Right atrium auricular region (tissue), 2 donors: Measurements from ENCODE around the gene CRTAC1. TPM values are rescaled to one million over a fixed set of nuclear protein-coding genes. Genes with fewer than 3 reads are reported as not detected.

Experiments
- DNase-seq: peaks from one replicate; pipeline ENCODE4 v3.0.0-alpha.2; 2019; ENCODE audit warnings: low spot score
- H3K27ac ChIP-seq, 2 donors: fragments of 200-600 bp; sonication (generic); 1 replicate in 1 of 2; 2 replicates in 1 of 2; pipeline ENCODE4 v1.5.1; 2016 to 2019
- H3K27me3 ChIP-seq, 2 donors: fragments of 200-600 bp; sonication (generic); one replicate each; pipeline versions ENCODE4 v1.5.1 to v1.6.0; 2017 to 2019
- H3K36me3 ChIP-seq: fragments of 200-600 bp; sonication (generic); one replicate; pipeline ENCODE4 v1.5.1; 2016
- H3K4me1 ChIP-seq, 2 donors: fragments of 200-600 bp; sonication (generic); one replicate each; pipeline versions ENCODE4 v1.5.1 to v1.6.0; 2017 to 2019
- H3K4me3 ChIP-seq, 2 donors: fragments of 200-600 bp; sonication (generic); 1 replicate in 1 of 2; 2 replicates in 1 of 2; pipeline ENCODE4 v1.5.1; 2017 to 2019; ENCODE audit warnings: mild to moderate bottlenecking in 1 of 2, moderate library complexity in 1 of 2
- H3K9me3 ChIP-seq, 2 donors: fragments of 200-600 bp; sonication (generic); one replicate each; pipeline ENCODE4 v1.5.1; 2019
- CTCF ChIP-seq, 2 donors: fragments of 200-600 bp; sonication (generic); IDR thresholded peaks; one replicate each; pipeline ENCODE4 v1.5.1; 2019; ENCODE audit warnings: antibody characterized with exemption in 2 of 2
- total RNA-seq, 2 donors: library from RNA; depleted of rRNA; stranded (reverse); fragments of >200 nt; gene quantifications; one replicate each; pipeline ENCODE4 v1.1.0, GENCODE V29; 2016

Gene CRTAC1
- total RNA-seq, 2 donors from 2014 or later = 3.5 to 5.6 TPM

GRCh38 chr10:97911217-97911616 lies 119.2 kb downstream of the CRTAC1 start:
- Histone ChIP-seq H3K9me3 (no peaks in the 10 kb centered on the region), H3K4me3 (no peak overlapping the region), H3K4me1 (peaks cover 0 to 15% of the 10 kb centered on the region in 2 donors), H3K27ac (no peak overlapping the region), H3K36me3 (no peaks in the 10 kb centered on the region), H3K27me3 (no peaks in the 10 kb centered on the region)
- TF ChIP-seq CTCF (IDR thresholded peaks at IDR 0.05) = no peak
- DNase-seq = no peak

GRCh38 chr10:97910661-97911060 lies 119.8 kb downstream of the CRTAC1 start:
- Histone ChIP-seq H3K4me3 (no peak overlapping the region), H3K36me3 (no peaks in the 10 kb centered on the region), H3K4me1 (peaks cover 0 to 10% of the 10 kb centered on the region in 2 donors), H3K9me3 (no peaks in the 10 kb centered on the region), H3K27me3 (no peaks in the 10 kb centered on the region), H3K27ac (no peak overlapping the region)
- no peak for TF ChIP-seq CTCF (IDR thresholded peaks at IDR 0.05)
- DNase-seq = no peak

- TF ChIP-seq CTCF (IDR thresholded peaks at IDR 0.05) = no peak
- DNase-seq = no peak
- H3K4me3 ChIP-seq = no peak overlapping the region
- H3K4me1 ChIP-seq = peaks cover 0 to 6% of the 10 kb centered on the region in 2 donors
- H3K27ac ChIP-seq = no peak overlapping the region
- no peaks in the 10 kb centered on the region for H3K27me3 ChIP-seq
- H3K36me3 ChIP-seq = no peaks in the 10 kb centered on the region
- no peaks in the 10 kb centered on the region for H3K9me3 ChIP-seq
These were observed 122.6 kb downstream of the CRTAC1 start for GRCh38 chr10:97907830-97908229.

GRCh38 chr10:97907211-97907610 lies 123.2 kb downstream of the CRTAC1 start:
- peaks cover 0 to 6% of the 10 kb centered on the region in 2 donors for H3K4me1 ChIP-seq
- no peaks in the 10 kb centered on the region for H3K9me3 ChIP-seq
- no peak for TF ChIP-seq CTCF (IDR thresholded peaks at IDR 0.05)
- no peak for DNase-seq
- no peak overlapping the region for H3K4me3 ChIP-seq
- H3K36me3 ChIP-seq = no peaks in the 10 kb centered on the region
- H3K27me3 ChIP-seq = no peaks in the 10 kb centered on the region
- H3K27ac ChIP-seq = no peak overlapping the region

GRCh38 chr10:97905276-97905675 lies 125.1 kb downstream of the CRTAC1 start:
- no peak for DNase-seq
- H3K36me3 ChIP-seq = no peaks in the 10 kb centered on the region
- no peaks in the 10 kb centered on the region for H3K27me3 ChIP-seq
- peaks cover 0 to 6% of the 10 kb centered on the region in 2 donors for H3K4me1 ChIP-seq
- no peak overlapping the region for H3K4me3 ChIP-seq
- TF ChIP-seq CTCF (IDR thresholded peaks at IDR 0.05) = no peak
- no peaks in the 10 kb centered on the region for H3K9me3 ChIP-seq
- no peak overlapping the region for H3K27ac ChIP-seq

- Histone ChIP-seq H3K4me1 (peaks cover 0 to 6% of the 10 kb centered on the region in 2 donors), H3K27ac (no peak overlapping the region), H3K4me3 (no peak overlapping the region), H3K27me3 (no peaks in the 10 kb centered on the region), H3K36me3 (no peaks in the 10 kb centered on the region), H3K9me3 (no peaks in the 10 kb centered on the region)
- TF ChIP-seq CTCF (IDR thresholded peaks at IDR 0.05) = no peak
- no peak for DNase-seq
These were observed 125.8 kb downstream of the CRTAC1 start for GRCh38 chr10:97904576-97904975.
